Measurements from ENCODE around the gene SCUBE1. TPM values are rescaled to one million over a fixed set of nuclear protein-coding genes. Genes with fewer than 3 reads are reported as not detected.

Gene SCUBE1
- total RNA-seq, 4 donors from 2014 or later, result 0.68 to 6.4 (median 1.7) TPM

DNA sequence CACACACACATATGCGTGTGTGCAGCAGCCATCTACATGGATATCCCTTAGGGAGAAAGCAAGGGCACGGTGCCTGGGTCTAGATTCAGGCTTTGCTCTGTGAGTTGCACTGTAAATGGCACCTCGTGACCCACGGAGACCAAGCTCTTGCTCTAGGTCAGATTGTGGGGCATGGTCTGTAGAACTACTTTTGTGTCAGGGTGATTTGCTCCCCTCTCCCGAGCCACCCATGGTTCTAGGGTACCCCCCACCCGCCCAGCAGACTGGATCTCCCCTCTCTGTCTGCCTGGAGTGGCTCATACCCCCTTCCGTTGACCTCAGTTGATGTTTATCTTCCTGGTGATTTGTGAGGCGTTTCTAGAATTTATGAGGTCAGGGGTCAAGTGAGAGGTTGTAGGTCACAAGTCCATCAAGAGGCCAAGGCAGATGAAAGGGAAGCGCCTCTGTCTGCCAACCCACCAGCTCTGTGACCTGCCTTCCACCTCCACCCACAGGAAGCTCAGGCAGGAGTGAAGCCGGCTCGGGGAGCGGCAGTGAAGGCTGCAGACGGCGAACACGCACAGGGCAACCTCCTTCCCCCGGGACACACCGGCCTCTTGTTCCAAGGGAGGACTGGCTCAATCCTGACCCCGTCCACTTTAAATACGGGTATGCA, 80.1 kb downstream of the SCUBE1 start:
- Histone ChIP-seq H3K4me1 (peaks cover 4 to 20% (median 10%) of the 10 kb centered on the region in 4 donors), H3K4me3 (no peak overlapping the region), H3K27ac (peak overlapping the region; percentile 31 to 51 (median 41)), H3K36me3 (no peaks in the 10 kb centered on the region), H3K9me3 (no peaks in the 10 kb centered on the region), H3K27me3 (peaks cover 31% of the 10 kb centered on the region)
- in situ Hi-C loops (cut with MboI; ENCODE audit: low pct_ligation_motif_present in 1 of 4, low pct_unique_long_range_greater_than_20kb in 1 of 4, low sequenced_read_pairs in 3 of 4), result no loop called here
- no peak for TF ChIP-seq POLR2A (IDR thresholded peaks at IDR 0.05)
- no peak for TF ChIP-seq EP300 (IDR thresholded peaks at IDR 0.05; ENCODE audit: low read depth)
- TF ChIP-seq, protein P1, sequence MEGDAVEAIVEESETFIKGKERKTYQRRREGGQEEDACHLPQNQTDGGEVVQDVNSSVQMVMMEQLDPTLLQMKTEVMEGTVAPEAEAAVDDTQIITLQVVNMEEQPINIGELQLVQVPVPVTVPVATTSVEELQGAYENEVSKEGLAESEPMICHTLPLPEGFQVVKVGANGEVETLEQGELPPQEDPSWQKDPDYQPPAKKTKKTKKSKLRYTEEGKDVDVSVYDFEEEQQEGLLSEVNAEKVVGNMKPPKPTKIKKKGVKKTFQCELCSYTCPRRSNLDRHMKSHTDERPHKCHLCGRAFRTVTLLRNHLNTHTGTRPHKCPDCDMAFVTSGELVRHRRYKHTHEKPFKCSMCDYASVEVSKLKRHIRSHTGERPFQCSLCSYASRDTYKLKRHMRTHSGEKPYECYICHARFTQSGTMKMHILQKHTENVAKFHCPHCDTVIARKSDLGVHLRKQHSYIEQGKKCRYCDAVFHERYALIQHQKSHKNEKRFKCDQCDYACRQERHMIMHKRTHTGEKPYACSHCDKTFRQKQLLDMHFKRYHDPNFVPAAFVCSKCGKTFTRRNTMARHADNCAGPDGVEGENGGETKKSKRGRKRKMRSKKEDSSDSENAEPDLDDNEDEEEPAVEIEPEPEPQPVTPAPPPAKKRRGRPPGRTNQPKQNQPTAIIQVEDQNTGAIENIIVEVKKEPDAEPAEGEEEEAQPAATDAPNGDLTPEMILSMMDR (IDR thresholded peaks at IDR 0.05), result no peak
- TF ChIP-seq POLR2AphosphoS5 (IDR thresholded peaks at IDR 0.05), result no peak
- intact Hi-C loops (cut with DNase I; ENCODE audit: low total_unique reads), result loop anchor here (5.0 kb wide), 1 partner anchor 1834 kb away; no protein-coding TSS in a partner anchor
- WGBS, 2 donors (ENCODE audit: low coverage in 1 of 2), result 10 to 40% methylated on average over 5 to 19 of the region's 19 CpGs
- peak; percentile 33 for DNase-seq

DNA sequence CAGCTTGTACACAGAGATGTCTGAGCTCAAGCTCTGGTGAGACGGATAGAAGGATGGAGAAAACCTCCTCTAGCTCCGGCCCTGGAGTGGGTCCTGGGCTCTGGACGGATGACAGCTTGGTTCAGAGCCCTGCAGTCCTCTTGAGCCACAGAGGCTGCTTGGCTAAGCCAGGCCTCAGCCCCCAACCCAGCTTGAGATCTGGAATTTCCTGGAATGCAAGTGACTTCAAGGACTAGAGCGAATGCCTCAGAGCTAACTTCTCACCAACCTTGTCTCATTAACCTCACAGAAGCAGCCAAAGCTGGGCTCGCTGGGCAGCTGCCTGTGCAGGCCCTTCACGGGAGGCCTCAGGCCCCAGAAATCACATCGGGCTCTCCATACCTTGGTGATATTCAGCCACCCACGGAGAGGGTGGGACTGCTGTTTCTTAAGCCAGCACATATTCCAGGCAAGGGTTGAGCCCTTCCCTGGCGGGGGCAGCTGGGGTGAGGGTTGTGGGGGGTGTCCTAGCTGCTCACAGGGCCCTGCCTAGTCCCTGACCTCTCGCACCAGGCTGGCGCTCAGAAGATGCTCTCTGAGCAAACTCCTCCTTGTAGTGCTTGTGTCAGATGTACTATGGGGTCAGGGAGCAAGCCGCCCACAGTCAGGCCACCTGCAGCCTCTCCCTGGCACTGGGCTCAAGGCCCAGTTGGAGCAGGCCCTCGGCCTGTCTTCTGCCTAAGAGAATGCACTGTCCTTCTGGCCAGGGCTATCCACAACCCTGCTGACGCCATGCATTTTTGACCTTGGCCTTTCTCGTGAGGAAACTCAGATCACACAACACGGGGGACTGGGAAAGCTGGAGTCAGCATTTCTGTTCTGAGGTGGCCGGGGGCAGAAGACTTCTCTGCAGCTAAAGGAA, 82.6 kb downstream of the SCUBE1 start:
- intact Hi-C loops (cut with DNase I; ENCODE audit: low total_unique reads) (loop anchor here (5.0 kb wide), 1 partner anchor 1837 kb away; no protein-coding TSS in a partner anchor), in situ Hi-C loops (cut with MboI; ENCODE audit: low pct_ligation_motif_present in 1 of 4, low pct_unique_long_range_greater_than_20kb in 1 of 4, low sequenced_read_pairs in 3 of 4) (no loop called here)
- TF ChIP-seq POLR2A (IDR thresholded peaks at IDR 0.05) (no peak), POLR2AphosphoS5 (IDR thresholded peaks at IDR 0.05) (no peak), EP300 (IDR thresholded peaks at IDR 0.05; ENCODE audit: low read depth) (no peak)
- TF ChIP-seq, protein P1 (IDR thresholded peaks at IDR 0.05), result no peak
- Histone ChIP-seq H3K4me3 (no peak overlapping the region), H3K27ac (no peak overlapping the region), H3K9me3 (no peaks in the 10 kb centered on the region), H3K4me1 (peaks cover 4 to 20% (median 10%) of the 10 kb centered on the region in 4 donors), H3K36me3 (no peaks in the 10 kb centered on the region), H3K27me3 (peaks cover 31% of the 10 kb centered on the region)
- DNase-seq, result no peak
- 79% methylated on average over 17 of the region's 17 CpGs; no CpG with 5 or more reads in 1 of the 2 donors for WGBS, 2 donors (ENCODE audit: low coverage in 1 of 2)

DNA sequence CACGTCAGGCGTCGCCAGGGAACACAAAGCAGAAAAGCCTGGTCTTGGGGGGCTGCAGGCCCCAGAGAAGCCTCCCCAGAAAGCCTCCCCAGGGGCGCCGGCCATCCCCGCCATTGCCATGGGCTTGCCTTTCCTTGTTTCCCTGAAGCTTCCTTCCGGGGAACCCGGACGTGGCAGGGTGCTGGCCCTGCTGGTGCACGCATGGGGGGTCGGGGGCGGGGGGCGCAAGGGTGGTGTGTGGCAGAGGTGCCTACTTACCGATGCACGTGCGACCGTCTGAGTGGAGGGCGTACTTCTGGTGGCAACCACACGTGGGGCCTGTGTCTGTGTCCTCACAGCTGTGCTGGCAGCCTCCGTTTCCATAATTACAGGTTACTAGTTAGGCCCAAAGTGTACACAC, 85.2 kb downstream of the SCUBE1 start:
- TF ChIP-seq, protein P1 (IDR thresholded peaks at IDR 0.05), result no peak
- TF ChIP-seq POLR2A (IDR thresholded peaks at IDR 0.05) (no peak), EP300 (IDR thresholded peaks at IDR 0.05; ENCODE audit: low read depth) (no peak)
- Histone ChIP-seq H3K27ac (no peak overlapping the region), H3K36me3 (no peaks in the 10 kb centered on the region), H3K9me3 (no peaks in the 10 kb centered on the region), H3K4me3 (no peak overlapping the region), H3K4me1 (no peaks in the 10 kb centered on the region), H3K27me3 (peaks cover 7% of the 10 kb centered on the region)
- 93% methylated on average over 16 of the region's 20 CpGs; no CpG with 5 or more reads in 1 of the 2 donors for WGBS, 2 donors (ENCODE audit: low coverage in 1 of 2)
- DNase-seq, result no peak
- in situ Hi-C loops (cut with MboI; ENCODE audit: low pct_ligation_motif_present in 1 of 4, low pct_unique_long_range_greater_than_20kb in 1 of 4, low sequenced_read_pairs in 3 of 4) (no loop called here), intact Hi-C loops (cut with DNase I; ENCODE audit: low total_unique reads) (no loop called here)

DNA sequence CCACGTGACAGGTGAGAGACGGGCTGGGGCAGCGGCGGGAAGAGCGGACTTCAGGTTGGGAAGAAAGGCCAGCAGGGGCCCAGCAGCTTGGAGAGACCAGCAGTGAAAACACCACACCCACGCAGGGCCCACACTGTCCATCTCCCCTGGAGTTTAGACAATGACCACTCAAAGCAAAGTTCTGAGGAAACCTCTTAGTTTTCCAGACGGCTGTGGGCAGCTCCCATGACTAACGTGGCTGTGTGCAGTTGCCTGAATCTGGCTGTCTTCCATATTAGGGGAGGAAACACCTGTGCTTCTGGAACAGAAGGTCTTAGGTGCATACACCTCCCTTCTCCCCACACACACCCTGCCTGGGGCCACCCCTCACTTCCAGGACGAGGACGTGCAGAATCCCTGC, 85.6 kb downstream of the SCUBE1 start:
- no peaks in the 10 kb centered on the region for H3K4me1 ChIP-seq
- peaks cover 3% of the 10 kb centered on the region for H3K27me3 ChIP-seq
- no peak overlapping the region for H3K4me3 ChIP-seq
- WGBS, 2 donors (ENCODE audit: low coverage in 1 of 2), result 59 to 78% methylated on average over 5 to 8 of the region's 10 CpGs
- H3K9me3 ChIP-seq, result no peaks in the 10 kb centered on the region
- H3K27ac ChIP-seq, result no peak overlapping the region
- in situ Hi-C loops (cut with MboI; ENCODE audit: low pct_ligation_motif_present in 1 of 4, low pct_unique_long_range_greater_than_20kb in 1 of 4, low sequenced_read_pairs in 3 of 4), result no loop called here
- no peak for TF ChIP-seq POLR2A (IDR thresholded peaks at IDR 0.05)
- TF ChIP-seq POLR2AphosphoS5 (IDR thresholded peaks at IDR 0.05), result no peak
- no peak for TF ChIP-seq EP300 (IDR thresholded peaks at IDR 0.05; ENCODE audit: low read depth)
- TF ChIP-seq, protein P1 (IDR thresholded peaks at IDR 0.05), result no peak
- intact Hi-C loops (cut with DNase I; ENCODE audit: low total_unique reads), result no loop called here
- H3K36me3 ChIP-seq, result no peaks in the 10 kb centered on the region
- no peak for DNase-seq
